WERI-Rb-1 (cell line): ENCODE results near the gene SPATA1.

Experiments used
- DNase-seq: peaks from one replicate; pipeline ENCODE4 v3.0.0-alpha.2; 2020
- H3K27ac ChIP-seq: fragments of 250-450 bp; sonication (Bioruptor Pico); 2 replicates; pipeline ENCODE4 v1.5.1; 2020; ENCODE audit warnings: mild to moderate bottlenecking, moderate library complexity
- H3K27me3 ChIP-seq: fragments of 250-450 bp; sonication (Bioruptor Pico); 2 replicates; pipeline ENCODE4 v1.5.1; 2021; ENCODE audit warnings: mild to moderate bottlenecking, low read depth, moderate library complexity; ENCODE audit not compliant: insufficient read depth, severe bottlenecking
- H3K36me3 ChIP-seq: fragments of 250-450 bp; sonication (Bioruptor Pico); 2 replicates; pipeline ENCODE4 v1.5.1; 2020; ENCODE audit warnings: mild to moderate bottlenecking, moderate library complexity
- H3K4me3 ChIP-seq: 2 replicates; pipeline ENCODE4 v1.5.1; 2011; ENCODE audit warnings: low read depth, mild to moderate bottlenecking, control low read depth, low read length
- H3K9me3 ChIP-seq: fragments of 250-450 bp; sonication (Bioruptor Pico); 2 replicates; pipeline ENCODE4 v1.5.1; 2021; ENCODE audit warnings: mild to moderate bottlenecking, moderate library complexity; ENCODE audit not compliant: severe bottlenecking
- TF ChIP-seq, protein P1 (sequence below): IDR thresholded peaks from 2 replicates; pipeline ENCODE4 v1.5.1; 2011; ENCODE audit warnings: low read depth, mild to moderate bottlenecking, control low read depth, inconsistent platforms, low read length

Gene SPATA1

DNA sequence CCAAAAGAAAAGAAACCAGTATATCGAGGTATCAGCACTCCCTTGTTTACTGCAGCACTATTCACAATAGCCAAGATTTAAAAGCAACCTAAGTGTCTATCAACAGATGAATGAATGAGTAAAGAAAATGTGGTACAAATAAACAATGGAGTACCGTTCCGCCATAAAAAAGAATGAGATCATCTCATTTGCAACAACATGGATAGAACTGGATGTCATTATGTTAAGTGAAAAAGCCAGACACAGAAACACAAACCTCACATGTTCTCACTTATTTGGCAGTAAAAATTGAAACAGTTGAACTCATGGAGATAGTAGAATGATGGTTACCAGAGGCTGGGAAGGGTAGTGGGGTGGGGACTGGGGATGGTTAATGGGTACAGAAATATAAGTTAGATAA is 4.5 kb downstream of the SPATA1 start:
- Histone ChIP-seq H3K27ac (no peak overlapping the region), H3K36me3 (peaks cover under 1% of the 10 kb centered on the region), H3K9me3 (no peaks in the 10 kb centered on the region), H3K27me3 (no peaks in the 10 kb centered on the region), H3K4me3 (no peak overlapping the region)
- TF ChIP-seq, protein P1, sequence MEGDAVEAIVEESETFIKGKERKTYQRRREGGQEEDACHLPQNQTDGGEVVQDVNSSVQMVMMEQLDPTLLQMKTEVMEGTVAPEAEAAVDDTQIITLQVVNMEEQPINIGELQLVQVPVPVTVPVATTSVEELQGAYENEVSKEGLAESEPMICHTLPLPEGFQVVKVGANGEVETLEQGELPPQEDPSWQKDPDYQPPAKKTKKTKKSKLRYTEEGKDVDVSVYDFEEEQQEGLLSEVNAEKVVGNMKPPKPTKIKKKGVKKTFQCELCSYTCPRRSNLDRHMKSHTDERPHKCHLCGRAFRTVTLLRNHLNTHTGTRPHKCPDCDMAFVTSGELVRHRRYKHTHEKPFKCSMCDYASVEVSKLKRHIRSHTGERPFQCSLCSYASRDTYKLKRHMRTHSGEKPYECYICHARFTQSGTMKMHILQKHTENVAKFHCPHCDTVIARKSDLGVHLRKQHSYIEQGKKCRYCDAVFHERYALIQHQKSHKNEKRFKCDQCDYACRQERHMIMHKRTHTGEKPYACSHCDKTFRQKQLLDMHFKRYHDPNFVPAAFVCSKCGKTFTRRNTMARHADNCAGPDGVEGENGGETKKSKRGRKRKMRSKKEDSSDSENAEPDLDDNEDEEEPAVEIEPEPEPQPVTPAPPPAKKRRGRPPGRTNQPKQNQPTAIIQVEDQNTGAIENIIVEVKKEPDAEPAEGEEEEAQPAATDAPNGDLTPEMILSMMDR: no peak
- DNase-seq: no peak

DNA sequence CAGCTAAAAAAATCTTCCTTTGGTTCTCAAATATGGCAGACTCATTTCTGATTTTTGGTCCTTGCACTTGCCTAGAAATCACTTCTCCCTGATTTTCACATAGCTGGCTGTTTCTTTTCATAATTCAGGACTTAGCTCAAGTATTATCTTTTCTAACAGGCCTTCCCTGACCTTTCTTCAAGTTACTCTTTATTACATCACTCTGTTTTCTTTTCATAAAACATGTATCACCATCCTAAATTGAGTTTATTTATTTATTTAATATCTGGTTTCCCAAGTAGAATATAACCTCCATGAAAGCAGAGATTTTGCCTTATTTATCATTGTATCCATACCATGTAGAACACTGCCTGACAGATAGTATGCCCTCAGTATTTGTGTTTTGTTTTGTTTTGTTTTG is 18.4 kb downstream of the SPATA1 start:
- TF ChIP-seq, protein P1: no peak
- Histone ChIP-seq H3K27me3 (no peaks in the 10 kb centered on the region), H3K9me3 (no peaks in the 10 kb centered on the region), H3K36me3 (no peaks in the 10 kb centered on the region), H3K4me3 (no peak overlapping the region), H3K27ac (no peak overlapping the region)
- DNase-seq: no peak

DNA sequence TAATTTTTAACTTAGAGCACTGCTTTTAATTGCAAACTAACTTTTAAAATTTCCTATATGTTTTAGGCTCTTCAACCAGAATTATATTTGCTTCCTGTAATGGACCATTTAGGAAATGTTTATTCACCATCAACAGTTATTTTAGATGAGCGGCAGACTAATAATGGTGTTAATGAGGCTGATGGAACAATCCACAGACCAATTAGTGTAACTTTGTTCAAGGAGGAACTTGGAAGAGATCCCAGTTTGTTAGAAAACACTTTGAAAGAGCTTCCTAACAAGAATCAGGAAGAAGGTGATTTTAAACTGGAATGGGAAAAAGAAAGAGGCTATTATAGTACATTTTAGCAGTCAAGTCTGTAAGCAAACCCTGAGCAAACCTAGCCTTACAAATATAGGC is 19.6 kb downstream of the SPATA1 start:
- TF ChIP-seq, protein P1: no peak
- H3K27ac ChIP-seq: no peak overlapping the region
- H3K9me3 ChIP-seq: no peaks in the 10 kb centered on the region
- no peak overlapping the region for H3K4me3 ChIP-seq
- no peaks in the 10 kb centered on the region for H3K27me3 ChIP-seq
- H3K36me3 ChIP-seq: no peaks in the 10 kb centered on the region
- no peak for DNase-seq

DNA sequence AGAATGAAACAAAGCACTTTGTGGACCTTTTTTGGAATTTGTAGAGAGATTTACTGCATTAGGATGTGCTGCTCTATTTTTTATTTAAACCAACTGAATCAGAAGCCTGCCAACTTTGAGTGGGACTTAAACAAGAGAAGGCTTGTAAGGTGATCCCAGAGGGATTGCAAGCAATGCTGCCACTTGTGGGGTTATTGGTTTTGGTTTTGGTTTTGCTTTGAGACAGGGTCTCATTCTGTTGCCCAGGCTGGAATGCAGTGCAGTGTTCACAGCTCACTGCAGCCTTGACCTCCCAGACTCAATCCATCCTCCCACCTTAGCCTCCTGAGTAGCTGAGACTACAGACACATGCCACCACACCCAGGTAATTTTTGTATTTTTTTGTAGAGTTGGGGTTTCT is 32.4 kb downstream of the SPATA1 start:
- Histone ChIP-seq H3K4me3 (no peak overlapping the region), H3K36me3 (no peaks in the 10 kb centered on the region), H3K27me3 (no peaks in the 10 kb centered on the region), H3K9me3 (no peaks in the 10 kb centered on the region), H3K27ac (no peak overlapping the region)
- TF ChIP-seq, protein P1: no peak
- DNase-seq: no peak

DNA sequence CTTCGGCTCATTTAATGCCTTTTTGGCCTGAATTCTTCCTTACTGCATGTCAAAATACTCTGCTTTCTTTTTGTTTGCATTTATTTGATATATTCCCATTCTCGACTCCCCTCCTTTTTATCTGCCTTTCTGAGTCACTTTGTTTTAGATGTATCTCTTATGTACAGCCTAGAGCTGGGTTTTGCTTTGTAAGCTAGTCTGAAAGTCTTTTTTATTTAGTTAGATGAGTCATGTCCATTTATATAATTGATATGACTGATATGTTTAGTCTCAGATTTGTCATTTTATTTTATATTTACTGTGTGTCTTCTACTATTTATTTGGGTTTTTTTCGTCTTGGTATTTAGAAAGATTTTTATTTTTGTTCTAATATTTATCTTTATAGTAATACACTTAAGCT is 33.8 kb downstream of the SPATA1 start:
- no peak overlapping the region for H3K27ac ChIP-seq
- no peaks in the 10 kb centered on the region for H3K27me3 ChIP-seq

DNA sequence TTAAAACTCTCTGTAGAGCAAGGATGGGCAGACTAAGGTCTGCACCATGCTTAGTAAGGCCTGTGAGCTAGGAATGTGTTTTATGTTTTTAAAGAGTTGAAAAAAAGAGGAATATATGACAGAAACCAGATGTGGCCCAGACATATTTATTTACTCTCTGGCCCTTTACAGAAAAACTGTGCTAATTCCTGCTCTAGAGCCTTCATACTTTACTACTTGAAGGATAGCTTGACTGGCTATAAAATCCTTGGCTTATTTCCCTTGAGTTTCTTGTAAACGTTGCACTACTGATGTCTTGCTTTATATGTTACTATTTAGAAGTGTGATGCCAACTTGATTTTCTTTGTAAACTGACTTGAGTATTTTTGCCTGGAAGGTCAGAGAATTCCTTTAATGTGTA is 34.6 kb downstream of the SPATA1 start:
- no peaks in the 10 kb centered on the region for H3K9me3 ChIP-seq
- TF ChIP-seq, protein P1: no peak
- no peak overlapping the region for H3K27ac ChIP-seq
- no peaks in the 10 kb centered on the region for H3K36me3 ChIP-seq
- no peak for DNase-seq
- no peak overlapping the region for H3K4me3 ChIP-seq
- H3K27me3 ChIP-seq: no peaks in the 10 kb centered on the region

More for the DNA sequence above, 33.8 kb downstream of the SPATA1 start:
- DNase-seq: no peak
- H3K9me3 ChIP-seq: no peaks in the 10 kb centered on the region
- H3K4me3 ChIP-seq: no peak overlapping the region
- H3K36me3 ChIP-seq: no peaks in the 10 kb centered on the region
- TF ChIP-seq, protein P1: no peak
